Measurements from ENCODE around the gene CELF2. TPM values are rescaled to one million over a fixed set of nuclear protein-coding genes. Genes with fewer than 3 reads are reported as not detected.

CELF2 gene
- total RNA-seq, 4 donors from 2014 or later: 120 to 185 (median 154) TPM

GRCh38 chr10:11264296-11265048 lies 246.8 kb downstream of the CELF2 start:
- TF ChIP-seq CTCF (IDR thresholded peaks at IDR 0.05; ENCODE audit: low read depth): no peak

- TF ChIP-seq CTCF (IDR thresholded peaks at IDR 0.05; ENCODE audit: low read depth): no peak
Measured at GRCh38 chr10:11265484-11265883, 247.8 kb downstream of the CELF2 start.

GRCh38 chr10:11266426-11266825 lies 248.8 kb downstream of the CELF2 start:
- TF ChIP-seq CTCF (IDR thresholded peaks at IDR 0.05; ENCODE audit: low read depth): no peak

GRCh38 chr10:11270135-11270857 lies 252.6 kb downstream of the CELF2 start:
- TF ChIP-seq CTCF (IDR thresholded peaks at IDR 0.05; ENCODE audit: low read depth): no peak

GRCh38 chr10:11270858-11271179 lies 253.1 kb downstream of the CELF2 start:
- no peak for TF ChIP-seq CTCF (IDR thresholded peaks at IDR 0.05; ENCODE audit: low read depth)

- TF ChIP-seq CTCF (IDR thresholded peaks at IDR 0.05; ENCODE audit: low read depth): no peak
Measured at GRCh38 chr10:11272915-11273389, 255.3 kb downstream of the CELF2 start.

GRCh38 chr10:11274452-11274851 lies 256.8 kb downstream of the CELF2 start:
- no peak for TF ChIP-seq CTCF (IDR thresholded peaks at IDR 0.05; ENCODE audit: low read depth)

All from subcutaneous adipose tissue (tissue), 4 donors.